PC-9 (cell line): ENCODE results near the gene SERPINE1.

Source experiments
- CTCF ChIP-seq: fragments of 200-600 bp; sonication (generic); conservative IDR thresholded peaks from 2 replicates; pipeline ENCODE4 v1.6.1; 2017; ENCODE audit warnings: mixed run types, antibody characterized with exemption, mild to moderate bottlenecking, moderate library complexity
- EZH2 ChIP-seq: fragments of 200-600 bp; sonication (generic); IDR thresholded peaks from 2 replicates; pipeline ENCODE4 v1.8.0; 2017; ENCODE audit warnings: antibody characterized with exemption, low read depth

- no peak for TF ChIP-seq CTCF
- no peak for TF ChIP-seq EZH2
These were observed 42.1 kb upstream of the SERPINE1 start for GRCh38 chr7:101084865-101085161.
